Upper lobe of right lung (tissue), 1 donor: Measurements from ENCODE around the gene CCR8. TPM values are rescaled to one million over a fixed set of nuclear protein-coding genes. Genes with fewer than 3 reads are reported as not detected.

ENCODE experiments used
- ATAC-seq: fragments of 200-7000 bp; cut with Tn5 transposase; one replicate; pipeline ENCODE4 v1.9.1; 2020; ENCODE audit warnings: mild to moderate bottlenecking, moderate library complexity
- DNase-seq: peaks from one replicate; pipeline ENCODE4 v3.0.0-alpha.2; 2020
- H3K27ac ChIP-seq: fragments of 200-600 bp; one replicate; pipeline ENCODE4 v1.8.0; 2022
- H3K27me3 ChIP-seq: fragments of 200-600 bp; one replicate; pipeline ENCODE4 v1.8.0; 2022; ENCODE audit warnings: mild to moderate bottlenecking
- H3K36me3 ChIP-seq: fragments of 200-600 bp; one replicate; pipeline ENCODE4 v1.8.0; 2022
- H3K4me1 ChIP-seq: fragments of 200-600 bp; one replicate; pipeline ENCODE4 v1.8.0; 2022
- H3K4me3 ChIP-seq: fragments of 200-600 bp; one replicate; pipeline ENCODE4 v1.8.0; 2022; ENCODE audit warnings: mild to moderate bottlenecking
- H3K9me3 ChIP-seq: fragments of 200-600 bp; one replicate; pipeline ENCODE4 v1.8.0; 2022
- CTCF ChIP-seq: fragments of 200-600 bp; IDR thresholded peaks from one replicate; pipeline ENCODE4 v1.8.0; 2022; ENCODE audit warnings: antibody characterized with exemption
- intact Hi-C: fragments of 100-400 bp; cut with DNase I; formaldehyde crosslinking; loops from one replicate; pipeline ENCODE4 v1.11.0; 2022
- total RNA-seq: library from RNA; stranded (reverse); fragmentation: NEBNext Ultra II Directional; extraction: Animal tissue kit (Norgen Biotek cat#: 25700); gene quantifications from one replicate; pipeline ENCODE4 v1.2.1, GENCODE V29; 2021
- donor health status: DM: no; HTN: yes; CAD: no; lungs with severe emphysema.

Gene CCR8
- total RNA-seq, 1 donor from 2014 or later: not detected

GRCh38 chr3:39289107-39289506 is 40.4 kb upstream of the CCR8 start:
- ATAC-seq: no peak
- Histone ChIP-seq H3K27ac (no peak overlapping the region), H3K4me3 (no peak overlapping the region), H3K27me3 (no peaks in the 10 kb centered on the region), H3K4me1 (no peaks in the 10 kb centered on the region), H3K9me3 (no peaks in the 10 kb centered on the region), H3K36me3 (no peaks in the 10 kb centered on the region)
- no peak for TF ChIP-seq CTCF
- no peak for DNase-seq
- intact Hi-C loops: loop anchor here (10.0 kb wide), 2 partner anchors 84 to 164 kb away; no protein-coding TSS in a partner anchor

DNA sequence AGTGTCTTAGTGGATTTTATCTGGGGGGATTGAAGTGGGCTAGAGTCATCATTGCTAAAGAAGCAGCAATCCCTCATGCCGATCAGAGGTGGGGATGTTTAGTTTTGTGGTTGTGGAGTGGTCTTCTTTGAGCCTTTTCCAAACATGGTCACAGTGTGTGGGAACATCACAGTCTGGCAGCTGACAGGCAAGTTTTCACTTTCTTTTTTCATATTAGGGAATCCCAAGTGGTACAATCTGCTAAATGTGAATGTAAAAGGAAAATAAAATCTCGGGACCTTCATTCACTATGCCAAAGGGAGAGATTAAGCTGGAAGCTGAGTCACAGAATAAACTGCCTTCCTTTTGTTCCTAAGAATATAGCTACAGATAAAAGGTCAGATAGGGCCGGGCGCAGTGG is 39.3 kb upstream of the CCR8 start:
- ATAC-seq (no peak), DNase-seq (no peak)
- no peak overlapping the region for H3K4me3 ChIP-seq
- no peaks in the 10 kb centered on the region for H3K4me1 ChIP-seq
- peak overlapping the region; percentile 55 for H3K27ac ChIP-seq
- H3K36me3 ChIP-seq: no peaks in the 10 kb centered on the region
- TF ChIP-seq CTCF: no peak
- H3K27me3 ChIP-seq: no peaks in the 10 kb centered on the region
- intact Hi-C loops: no loop called here
- no peaks in the 10 kb centered on the region for H3K9me3 ChIP-seq

- peak; percentile 96 for TF ChIP-seq CTCF
- H3K27me3 ChIP-seq: no peaks in the 10 kb centered on the region
- ATAC-seq: peak; percentile 84
- DNase-seq: peak; percentile 73
- H3K4me1 ChIP-seq: no peaks in the 10 kb centered on the region
- no peaks in the 10 kb centered on the region for H3K36me3 ChIP-seq
- intact Hi-C loops: no loop called here
- H3K27ac ChIP-seq: no peak overlapping the region
- no peaks in the 10 kb centered on the region for H3K9me3 ChIP-seq
- H3K4me3 ChIP-seq: no peak overlapping the region
Measured at GRCh38 chr3:39291903-39292329, 37.6 kb upstream of the CCR8 start.

- DNase-seq (no peak), ATAC-seq (no peak)
- no peaks in the 10 kb centered on the region for H3K27me3 ChIP-seq
- H3K9me3 ChIP-seq: no peaks in the 10 kb centered on the region
- H3K4me3 ChIP-seq: no peak overlapping the region
- no peak overlapping the region for H3K27ac ChIP-seq
- no peaks in the 10 kb centered on the region for H3K4me1 ChIP-seq
- intact Hi-C loops: no loop called here
- H3K36me3 ChIP-seq: no peaks in the 10 kb centered on the region
- TF ChIP-seq CTCF: no peak
Measured at GRCh38 chr3:39292961-39293360, 36.5 kb upstream of the CCR8 start.

DNA sequence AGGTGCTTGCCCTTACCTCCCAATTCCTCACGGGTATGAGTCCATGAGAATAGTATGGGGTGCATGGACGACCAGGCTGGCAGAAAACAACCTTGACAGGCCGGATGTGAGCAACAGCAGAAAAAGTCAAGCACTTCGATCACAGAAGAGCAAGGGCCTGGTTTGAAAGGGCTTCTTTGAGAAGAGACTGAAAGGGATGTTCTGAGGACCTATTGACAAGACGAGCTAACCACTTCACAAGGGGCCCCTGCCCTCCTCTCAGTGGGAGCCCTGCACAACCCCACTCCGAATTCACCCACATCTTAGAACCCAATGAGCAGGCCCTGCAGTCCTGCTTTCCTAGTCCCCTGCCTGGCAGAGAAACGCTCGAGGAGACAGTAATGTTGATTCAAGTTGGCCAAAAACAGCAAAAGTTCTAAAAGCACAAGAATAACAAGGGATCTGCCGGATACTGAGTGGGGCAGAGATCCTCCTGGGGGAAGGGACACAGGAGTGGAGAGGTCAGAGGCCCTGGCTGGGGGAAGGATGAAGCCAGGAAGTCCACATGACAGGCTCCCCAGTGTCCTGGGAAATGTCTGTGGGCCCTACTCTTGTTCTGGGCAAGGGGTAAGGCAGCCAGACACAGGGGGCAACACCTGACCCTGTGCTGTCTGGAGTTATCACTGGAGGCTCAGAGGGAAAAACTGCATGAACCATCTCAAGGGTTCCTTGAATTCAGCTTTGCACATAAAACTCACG is 34.9 kb upstream of the CCR8 start:
- Histone ChIP-seq H3K36me3 (no peaks in the 10 kb centered on the region), H3K27ac (no peak overlapping the region), H3K4me3 (no peak overlapping the region), H3K27me3 (no peaks in the 10 kb centered on the region), H3K9me3 (no peaks in the 10 kb centered on the region), H3K4me1 (no peaks in the 10 kb centered on the region)
- no peak for TF ChIP-seq CTCF
- intact Hi-C loops: no loop called here
- DNase-seq (no peak), ATAC-seq (no peak)
